H1 (cell line): ENCODE measurements around the gene PCGF3.

Experiments
- EGR1 ChIP-seq: IDR thresholded peaks from 2 replicates; pipeline ENCODE4 v1.6.1; 2011; ENCODE audit warnings: low read depth, low read length, borderline replicate concordance
- NRF1 ChIP-seq: IDR thresholded peaks from 2 replicates; pipeline ENCODE4 v1.6.1; 2011; ENCODE audit warnings: mild to moderate bottlenecking, low read depth, low read length, improper control_type of control experiment
- POLR2A ChIP-seq, 2 experiments: IDR thresholded peaks; 1 replicate in 1 of 2; 2 replicates in 1 of 2; pipeline ENCODE4 v1.6.1; 2011; ENCODE audit warnings: low read depth in 2 of 2, low read length in 2 of 2, mild to moderate bottlenecking in 2 of 2; ENCODE audit errors: control extremely low read depth in 1 of 2
- POLR2AphosphoS5 ChIP-seq: IDR thresholded peaks from 2 replicates; pipeline ENCODE4 v1.6.1; 2011; ENCODE audit warnings: low read depth, low read length
- SP2 ChIP-seq: IDR thresholded peaks from 2 replicates; pipeline ENCODE4 v1.6.1; 2012; ENCODE audit warnings: mild to moderate bottlenecking, low read length, inconsistent platforms
- ZNF274 ChIP-seq: IDR thresholded peaks from 2 replicates; pipeline ENCODE4 v1.7.0; 2012; ENCODE audit warnings: low read length, borderline replicate concordance; ENCODE audit errors: extremely low read depth
- TF ChIP-seq, protein P1 (sequence below), 3 experiments: IDR thresholded peaks; 1 replicate in 2 of 3; 2 replicates in 1 of 3; pipeline versions ENCODE4 v1.5.1 to v1.6.1; 2011; ENCODE audit warnings: low read length in 3 of 3, mild to moderate bottlenecking in 3 of 3, inconsistent platforms in 2 of 3, low read depth in 1 of 3, moderate library complexity in 1 of 3; ENCODE audit not compliant: insufficient read depth in 1 of 3; ENCODE audit errors: control extremely low read depth in 1 of 3

DNA sequence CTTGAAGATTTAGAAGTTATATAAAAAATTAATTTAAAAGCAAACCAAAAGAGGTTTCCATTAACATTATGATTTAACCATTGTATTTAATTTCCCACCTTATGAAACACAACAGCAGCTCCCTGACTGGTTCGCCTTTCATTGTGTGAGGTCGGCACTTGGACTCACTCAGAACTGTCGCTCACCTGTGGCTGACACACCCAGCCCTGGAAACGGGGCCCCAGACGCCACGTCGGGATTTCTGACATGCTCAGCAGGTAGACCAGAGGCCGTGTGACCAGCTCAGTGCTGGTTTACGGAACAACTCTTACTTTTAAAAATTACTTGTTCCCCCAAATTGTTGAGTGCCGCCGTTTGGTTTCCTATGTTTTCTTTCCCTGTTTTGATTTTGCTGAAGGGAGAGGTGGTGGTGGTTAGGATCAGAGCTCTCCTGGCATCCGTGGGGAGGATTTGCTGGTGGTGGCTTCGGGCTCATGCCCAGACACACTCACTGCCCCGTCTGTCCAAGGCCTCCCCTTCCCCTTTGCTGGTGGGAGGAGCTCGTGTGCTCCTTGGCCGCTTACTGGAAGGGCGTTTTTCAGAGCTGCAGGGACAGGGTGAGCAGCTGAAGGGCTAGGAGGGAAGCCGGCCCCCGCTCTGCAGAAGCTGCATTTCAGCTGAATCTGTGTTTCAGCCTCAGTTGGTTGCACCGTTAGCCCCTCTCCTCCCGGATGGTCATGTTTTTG is 61.1 kb downstream of the PCGF3 start:
- TF ChIP-seq NRF1 (no peak), POLR2A (IDR thresholded peaks at IDR 0.05; ENCODE audit: control extremely low read depth in 1 of 2, low read depth in 2 of 2, low read length in 2 of 2) (no peak; a peak in 1 of 3 replicates), ZNF274 (no peak), EGR1 (no peak), SP2 (no peak), POLR2AphosphoS5 (peak; percentile 47)
- TF ChIP-seq, protein P1, sequence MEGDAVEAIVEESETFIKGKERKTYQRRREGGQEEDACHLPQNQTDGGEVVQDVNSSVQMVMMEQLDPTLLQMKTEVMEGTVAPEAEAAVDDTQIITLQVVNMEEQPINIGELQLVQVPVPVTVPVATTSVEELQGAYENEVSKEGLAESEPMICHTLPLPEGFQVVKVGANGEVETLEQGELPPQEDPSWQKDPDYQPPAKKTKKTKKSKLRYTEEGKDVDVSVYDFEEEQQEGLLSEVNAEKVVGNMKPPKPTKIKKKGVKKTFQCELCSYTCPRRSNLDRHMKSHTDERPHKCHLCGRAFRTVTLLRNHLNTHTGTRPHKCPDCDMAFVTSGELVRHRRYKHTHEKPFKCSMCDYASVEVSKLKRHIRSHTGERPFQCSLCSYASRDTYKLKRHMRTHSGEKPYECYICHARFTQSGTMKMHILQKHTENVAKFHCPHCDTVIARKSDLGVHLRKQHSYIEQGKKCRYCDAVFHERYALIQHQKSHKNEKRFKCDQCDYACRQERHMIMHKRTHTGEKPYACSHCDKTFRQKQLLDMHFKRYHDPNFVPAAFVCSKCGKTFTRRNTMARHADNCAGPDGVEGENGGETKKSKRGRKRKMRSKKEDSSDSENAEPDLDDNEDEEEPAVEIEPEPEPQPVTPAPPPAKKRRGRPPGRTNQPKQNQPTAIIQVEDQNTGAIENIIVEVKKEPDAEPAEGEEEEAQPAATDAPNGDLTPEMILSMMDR (IDR thresholded peaks at IDR 0.05; ENCODE audit: control extremely low read depth in 1 of 3, insufficient read depth in 1 of 3, low read depth in 1 of 3, low read length in 3 of 3), result no peak
